IPS DF 6.9 (cell line): ENCODE results near the gene MYT1.

ENCODE experiments used
- DNase-seq: peaks from one replicate; pipeline ENCODE4 v3.0.0-alpha.2; 2013; ENCODE audit warnings: low read depth, low spot score
- H3K27ac ChIP-seq: one replicate; pipeline ENCODE4 v1.5.1; 2013; ENCODE audit warnings: low read length, control low read depth
- H3K27me3 ChIP-seq: 2 replicates; pipeline ENCODE4 v1.6.1; 2013; ENCODE audit warnings: mild to moderate bottlenecking, low read length; ENCODE audit not compliant: control insufficient read depth, insufficient read depth
- H3K36me3 ChIP-seq: 2 replicates; pipeline ENCODE4 v1.6.1; 2013; ENCODE audit warnings: low read length; ENCODE audit not compliant: control insufficient read depth, insufficient read depth
- H3K4me1 ChIP-seq: 2 replicates; pipeline ENCODE4 v1.6.1; 2013; ENCODE audit warnings: low read length; ENCODE audit not compliant: control insufficient read depth, insufficient read depth
- H3K4me3 ChIP-seq: 2 replicates; pipeline ENCODE4 v1.5.1; 2013; ENCODE audit warnings: mild to moderate bottlenecking, low read length
- H3K9me3 ChIP-seq: 2 replicates; pipeline ENCODE4 v1.6.1; 2013; ENCODE audit warnings: low read length, inconsistent platforms; ENCODE audit not compliant: control insufficient read depth, insufficient read depth
- WGBS: extraction: QIAGEN DNeasy Blood & Tissue Kit; methylation state at CpG from one replicate; pipeline ENCODE4 v1.1.7; 2013; ENCODE audit warnings: mixed read lengths, missing lambda C conversion rate; ENCODE audit not compliant: insufficient read length, insufficient coverage; 5-methylcytosine and 5-hydroxymethylcytosine counted together

The MYT1 gene

GRCh38 chr20:64225828-64226598 is 61.8 kb downstream of the MYT1 start:
- Histone ChIP-seq H3K4me1 (peaks cover 2% of the 10 kb centered on the region), H3K27ac (no peak overlapping the region), H3K9me3 (no peaks in the 10 kb centered on the region), H3K36me3 (no peaks in the 10 kb centered on the region), H3K27me3 (no peaks in the 10 kb centered on the region), H3K4me3 (no peak overlapping the region)
- DNase-seq = no peak
- WGBS = no CpG with 5 or more reads among the region's 14 CpGs

- Histone ChIP-seq H3K4me3 (no peak overlapping the region), H3K4me1 (peaks cover 2% of the 10 kb centered on the region), H3K27ac (no peak overlapping the region), H3K36me3 (no peaks in the 10 kb centered on the region), H3K27me3 (no peaks in the 10 kb centered on the region), H3K9me3 (no peaks in the 10 kb centered on the region)
- no peak for DNase-seq
- WGBS = no CpG with 5 or more reads among the region's 25 CpGs
These were observed 62.7 kb downstream of the MYT1 start for GRCh38 chr20:64226686-64227580.

GRCh38 chr20:64228086-64228653 is 63.9 kb downstream of the MYT1 start:
- no peaks in the 10 kb centered on the region for H3K27me3 ChIP-seq
- DNase-seq = no peak
- WGBS = no CpG with 5 or more reads among the region's 8 CpGs
- H3K4me1 ChIP-seq = peaks cover 2% of the 10 kb centered on the region
- H3K36me3 ChIP-seq = no peaks in the 10 kb centered on the region; the same call in 1 of the 2 replicates
- H3K27ac ChIP-seq = no peak overlapping the region
- H3K4me3 ChIP-seq = no peak overlapping the region
- no peaks in the 10 kb centered on the region for H3K9me3 ChIP-seq

- Histone ChIP-seq H3K27ac (no peak overlapping the region), H3K4me1 (no peaks in the 10 kb centered on the region; the same call in 1 of the 2 replicates), H3K27me3 (no peaks in the 10 kb centered on the region), H3K4me3 (no peak overlapping the region), H3K36me3 (no peaks in the 10 kb centered on the region; the same call in 1 of the 2 replicates), H3K9me3 (no peaks in the 10 kb centered on the region)
- WGBS = no CpG with 5 or more reads among the region's 14 CpGs
- no peak for DNase-seq
These were observed 64.7 kb downstream of the MYT1 start for GRCh38 chr20:64228751-64229506.

- Histone ChIP-seq H3K9me3 (no peaks in the 10 kb centered on the region), H3K4me1 (no peaks in the 10 kb centered on the region), H3K27me3 (no peaks in the 10 kb centered on the region), H3K4me3 (no peak overlapping the region), H3K27ac (no peak overlapping the region), H3K36me3 (no peaks in the 10 kb centered on the region; the same call in 1 of the 2 replicates)
- DNase-seq = no peak
- no CpG with 5 or more reads among the region's 8 CpGs for WGBS
These were observed 65.3 kb downstream of the MYT1 start for GRCh38 chr20:64229507-64230061.

GRCh38 chr20:64230461-64231145 is 66.4 kb downstream of the MYT1 start:
- no peaks in the 10 kb centered on the region for H3K27me3 ChIP-seq
- no peak for DNase-seq
- no peaks in the 10 kb centered on the region for H3K9me3 ChIP-seq
- no peaks in the 10 kb centered on the region; the same call in 1 of the 2 replicates for H3K36me3 ChIP-seq
- no peaks in the 10 kb centered on the region for H3K4me1 ChIP-seq
- H3K4me3 ChIP-seq = no peak overlapping the region
- no peak overlapping the region for H3K27ac ChIP-seq
- WGBS = no CpG with 5 or more reads among the region's 22 CpGs

GRCh38 chr20:64231621-64232550 is 67.6 kb downstream of the MYT1 start:
- no peaks in the 10 kb centered on the region for H3K4me1 ChIP-seq
- H3K36me3 ChIP-seq = no peaks in the 10 kb centered on the region; the same call in 1 of the 2 replicates
- WGBS = no CpG with 5 or more reads among the region's 27 CpGs
- no peaks in the 10 kb centered on the region for H3K27me3 ChIP-seq
- no peaks in the 10 kb centered on the region for H3K9me3 ChIP-seq
- no peak overlapping the region for H3K27ac ChIP-seq
- no peak for DNase-seq
- H3K4me3 ChIP-seq = no peak overlapping the region

- no peak for DNase-seq
- WGBS = no CpG with 5 or more reads among the region's 3 CpGs
These were observed 68.5 kb downstream of the MYT1 start for GRCh38 chr20:64232794-64233193.

GRCh38 chr20:64233725-64234124 is 69.5 kb downstream of the MYT1 start:
- H3K9me3 ChIP-seq = no peaks in the 10 kb centered on the region
- no peaks in the 10 kb centered on the region for H3K4me1 ChIP-seq
- no peak overlapping the region for H3K27ac ChIP-seq
- no peak overlapping the region for H3K4me3 ChIP-seq
- WGBS = no CpG with 5 or more reads among the region's 5 CpGs
- no peaks in the 10 kb centered on the region; the same call in 1 of the 2 replicates for H3K36me3 ChIP-seq
- DNase-seq = no peak
- no peaks in the 10 kb centered on the region for H3K27me3 ChIP-seq

More at GRCh38 chr20:64232794-64233193, 68.5 kb downstream of the MYT1 start:
- Histone ChIP-seq H3K27me3 (no peaks in the 10 kb centered on the region), H3K27ac (no peak overlapping the region), H3K9me3 (no peaks in the 10 kb centered on the region), H3K4me1 (no peaks in the 10 kb centered on the region), H3K36me3 (no peaks in the 10 kb centered on the region; the same call in 1 of the 2 replicates), H3K4me3 (no peak overlapping the region)
